Neuronal stem cell (in vitro differentiated cells): ENCODE results near the gene CCDC57.

Source experiments
- DNase-seq: peaks from one replicate; pipeline ENCODE4 v3.0.0-alpha.2; 2013; ENCODE audit warnings: low spot score
- H2AFZ ChIP-seq: one replicate; pipeline ENCODE4 v1.6.1; 2013; ENCODE audit warnings: mild to moderate bottlenecking, low read length, inconsistent platforms
- H2AK5ac ChIP-seq: 2 replicates; pipeline ENCODE4 v1.6.1; 2013; ENCODE audit warnings: low read depth, mild to moderate bottlenecking, inconsistent platforms, low read length, moderate library complexity, mixed read lengths
- H2BK120ac ChIP-seq: 2 replicates; pipeline ENCODE4 v1.6.1; 2013; ENCODE audit warnings: low read depth, mild to moderate bottlenecking, inconsistent platforms, low read length, moderate library complexity, mixed read lengths
- H2BK12ac ChIP-seq: one replicate; pipeline ENCODE4 v1.6.1; 2013; ENCODE audit warnings: low read length, inconsistent platforms
- H2BK15ac ChIP-seq: 2 replicates; pipeline ENCODE4 v1.6.1; 2013; ENCODE audit warnings: mild to moderate bottlenecking, low read length, inconsistent platforms, mixed read lengths
- H2BK5ac ChIP-seq: one replicate; pipeline ENCODE4 v1.6.1; 2013; ENCODE audit warnings: inconsistent platforms, mild to moderate bottlenecking, low read length, moderate library complexity
- H3K14ac ChIP-seq: one replicate; pipeline ENCODE4 v1.6.1; 2013; ENCODE audit warnings: low read length, inconsistent platforms
- H3K18ac ChIP-seq: 2 replicates; pipeline ENCODE4 v1.6.1; 2013; ENCODE audit warnings: low read length, inconsistent platforms
- H3K23ac ChIP-seq: 2 replicates; pipeline ENCODE4 v1.6.1; 2013; ENCODE audit warnings: low read depth, mild to moderate bottlenecking, mixed read lengths, low read length, inconsistent platforms; ENCODE audit not compliant: poor library complexity
- H3K27ac ChIP-seq: replicated peaks from 3 replicates; pipeline ENCODE4 v1.5.1; 2013; ENCODE audit warnings: low read length, inconsistent platforms
- H3K27me3 ChIP-seq, 3 experiments: 2 replicates each; pipeline ENCODE4 v1.6.1; 2013; ENCODE audit warnings: low read length in 3 of 3, mild to moderate bottlenecking in 2 of 3, inconsistent platforms in 1 of 3, low read depth in 1 of 3, mixed read lengths in 1 of 3, moderate library complexity in 1 of 3; ENCODE audit not compliant: control insufficient read depth in 3 of 3, insufficient read depth in 3 of 3
- H3K36me3 ChIP-seq, 2 donors: replicated peaks in 1 of 2; 2 replicates each; pipeline ENCODE4 v1.6.1; 2013; ENCODE audit warnings: low read length in 2 of 2; ENCODE audit not compliant: control insufficient read depth in 2 of 2, insufficient read depth in 2 of 2
- H3K4ac ChIP-seq: 2 replicates; pipeline ENCODE4 v1.6.1; 2013; ENCODE audit warnings: inconsistent platforms, mild to moderate bottlenecking, low read length, moderate library complexity
- H3K4me1 ChIP-seq, 2 donors: 1 replicate in 1 of 2; 2 replicates in 1 of 2; pipeline ENCODE4 v1.6.1; 2013; ENCODE audit warnings: low read length in 2 of 2, low read depth in 1 of 2; ENCODE audit not compliant: control insufficient read depth in 2 of 2, insufficient read depth in 1 of 2
- H3K4me2 ChIP-seq: one replicate; pipeline ENCODE4 v1.6.1; 2013; ENCODE audit warnings: mild to moderate bottlenecking, low read length, inconsistent platforms; ENCODE audit not compliant: insufficient read depth, poor library complexity, severe bottlenecking
- H3K4me3 ChIP-seq, 2 donors: 2 replicates each; pipeline ENCODE4 v1.5.1; 2013; ENCODE audit warnings: low read length in 2 of 2, mild to moderate bottlenecking in 2 of 2, inconsistent platforms in 1 of 2, moderate library complexity in 1 of 2
- H3K79me1 ChIP-seq: one replicate; pipeline ENCODE4 v1.6.1; 2013; ENCODE audit warnings: low read depth, mild to moderate bottlenecking, inconsistent platforms, low read length, moderate library complexity
- H3K9ac ChIP-seq: one replicate; pipeline ENCODE4 v1.6.1; 2013; ENCODE audit warnings: mild to moderate bottlenecking, low read depth, low read length, inconsistent platforms; ENCODE audit not compliant: poor library complexity
- H3K9me3 ChIP-seq, 2 donors: replicated peaks in 1 of 2; 2 replicates each; pipeline versions ENCODE3 to v1.6.1; 2013; ENCODE audit warnings: low read length in 2 of 2, mild to moderate bottlenecking in 2 of 2, inconsistent platforms in 1 of 2, low read depth in 1 of 2, mixed read lengths in 1 of 2, moderate library complexity in 1 of 2; ENCODE audit not compliant: control insufficient read depth in 2 of 2, insufficient read depth in 1 of 2
- H4K8ac ChIP-seq: one replicate; pipeline ENCODE4 v1.6.1; 2013; ENCODE audit warnings: low read depth, mild to moderate bottlenecking, inconsistent platforms, low read length, moderate library complexity
- H4K91ac ChIP-seq: one replicate; pipeline ENCODE4 v1.6.1; 2013; ENCODE audit warnings: low read length, low read depth, mild to moderate bottlenecking, inconsistent platforms; ENCODE audit not compliant: poor library complexity
- WGBS, 2 donors: extraction: QIAGEN DNeasy Blood & Tissue Kit; methylation state at CpG; one replicate each; pipeline ENCODE4 v1.1.7; 2013; ENCODE audit warnings: missing lambda C conversion rate in 2 of 2, mixed read lengths in 1 of 2; ENCODE audit not compliant: insufficient read length in 2 of 2, insufficient replicate concordance in 1 of 2; ENCODE audit errors: extremely low coverage in 2 of 2; 5-methylcytosine and 5-hydroxymethylcytosine counted together

Gene CCDC57

DNA sequence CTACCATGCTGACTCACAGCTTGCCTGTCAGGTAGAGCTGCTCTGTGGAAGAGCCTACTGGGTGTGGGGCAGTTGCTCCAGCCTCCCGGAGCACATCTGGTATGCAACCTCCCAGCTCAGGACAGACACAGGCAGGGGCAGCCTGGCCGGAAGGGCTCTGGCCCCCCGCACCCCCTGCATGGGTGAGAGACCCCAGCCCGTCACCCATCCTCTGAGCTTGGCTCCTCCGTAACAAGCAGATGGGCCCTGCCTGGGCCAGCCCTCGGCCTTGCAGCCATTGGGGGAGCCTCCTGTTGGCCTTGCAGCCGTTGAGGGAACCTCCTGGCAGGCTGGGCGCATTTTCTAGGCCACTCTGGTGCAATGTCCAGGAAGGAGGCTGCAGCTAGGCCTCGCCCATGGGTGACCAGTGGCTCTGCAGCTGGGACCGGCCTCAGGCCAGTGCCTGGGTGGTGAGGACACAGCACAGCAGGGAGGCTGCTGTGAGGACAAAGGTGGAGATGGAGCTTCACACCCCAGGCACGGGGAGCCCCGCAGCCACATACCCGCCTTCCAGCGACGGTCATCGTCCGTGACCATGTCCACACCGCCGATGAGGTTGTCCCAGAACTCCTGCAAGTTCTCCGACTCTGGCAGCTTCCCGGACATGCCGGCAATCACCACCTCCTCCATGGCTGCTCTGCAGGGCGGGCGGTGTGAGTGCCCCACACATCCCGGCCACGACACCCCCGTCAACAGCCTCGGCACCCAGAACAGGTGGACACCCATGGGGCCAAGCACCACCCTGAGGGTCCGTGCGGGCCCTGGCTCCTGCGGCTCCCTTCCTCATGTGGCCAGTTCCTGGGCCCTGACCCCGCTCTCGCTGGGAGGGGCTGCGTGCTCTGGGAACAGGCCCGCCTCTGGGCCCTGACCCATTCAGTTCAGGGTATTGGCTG, 116.6 kb downstream of the CCDC57 start:
- peaks cover 45 to 60% of the 10 kb centered on the region in 2 donors for H3K36me3 ChIP-seq
- WGBS, 2 donors = no CpG with 5 or more reads among the region's 35 CpGs
- peak overlapping the region; percentile 60 for H2BK5ac ChIP-seq
- no peak overlapping the region for H2BK12ac ChIP-seq
- H3K23ac ChIP-seq = peak overlapping the region; percentile 99
- peak overlapping the region; percentile 94 for H3K14ac ChIP-seq
- peak overlapping the region; percentile 94 for H2AK5ac ChIP-seq
- H4K91ac ChIP-seq = no peak overlapping the region
- no peak overlapping the region for H2AFZ ChIP-seq
- no peak overlapping the region for H3K4ac ChIP-seq
- H2BK120ac ChIP-seq = no peak overlapping the region
- H3K9me3 ChIP-seq = peaks cover 0 to 3% of the 10 kb centered on the region in 2 donors
- peak overlapping the region; percentile 98 for H3K9ac ChIP-seq
- H3K27ac ChIP-seq = no peak overlapping the region
- H3K4me1 ChIP-seq = peaks cover 29 to 31% of the 10 kb centered on the region in 2 donors
- peak overlapping the region; percentile 95 for H3K18ac ChIP-seq
- no peak for DNase-seq
- H3K4me3 ChIP-seq = peak overlapping the region; percentile 94 to 97
- peaks cover 48% of the 10 kb centered on the region for H3K79me1 ChIP-seq
- peak overlapping the region; percentile 87 for H3K4me2 ChIP-seq
- peak overlapping the region; percentile 58 for H2BK15ac ChIP-seq
- H4K8ac ChIP-seq = no peak overlapping the region
- no peaks in the 10 kb centered on the region for H3K27me3 ChIP-seq

- no peak overlapping the region for H2BK120ac ChIP-seq
- peak overlapping the region; percentile 75 for H3K14ac ChIP-seq
- peak overlapping the region; percentile 52 to 94 for H3K4me3 ChIP-seq
- H3K4me2 ChIP-seq = peak overlapping the region; percentile 87
- H3K4me1 ChIP-seq = peaks cover 25 to 31% of the 10 kb centered on the region in 2 donors
- no CpG with 5 or more reads among the region's 37 CpGs for WGBS, 2 donors
- no peak overlapping the region for H3K4ac ChIP-seq
- H2AK5ac ChIP-seq = no peak overlapping the region
- no peak overlapping the region for H2BK12ac ChIP-seq
- H4K91ac ChIP-seq = no peak overlapping the region
- H4K8ac ChIP-seq = no peak overlapping the region
- peaks cover 53 to 69% of the 10 kb centered on the region in 2 donors for H3K36me3 ChIP-seq
- H3K27ac ChIP-seq = no peak overlapping the region
- H3K23ac ChIP-seq = peak overlapping the region; percentile 99
- peak overlapping the region; percentile 60 for H2BK5ac ChIP-seq
- H3K79me1 ChIP-seq = peaks cover 48% of the 10 kb centered on the region
- peak overlapping the region; percentile 98 for H3K9ac ChIP-seq
- H3K18ac ChIP-seq = peak overlapping the region; percentile 95
- no peak overlapping the region for H2BK15ac ChIP-seq
- DNase-seq = no peak
- H3K27me3 ChIP-seq = no peaks in the 10 kb centered on the region
- no peak overlapping the region for H2AFZ ChIP-seq
- H3K9me3 ChIP-seq = no peaks in the 10 kb centered on the region
Measured at GRCh38 chr17:82094931-82095776, 117.5 kb downstream of the CCDC57 start.

GRCh38 chr17:82092995-82093751, 119.5 kb downstream of the CCDC57 start:
- H2BK12ac ChIP-seq = peak overlapping the region; percentile 41
- H3K9me3 ChIP-seq = no peaks in the 10 kb centered on the region
- H3K79me1 ChIP-seq = peaks cover 61% of the 10 kb centered on the region
- H3K23ac ChIP-seq = peak overlapping the region; percentile 96
- H3K18ac ChIP-seq = peak overlapping the region; percentile 48
- no peak overlapping the region for H3K27ac ChIP-seq
- peak overlapping the region; percentile 93 for H2BK5ac ChIP-seq
- H3K14ac ChIP-seq = peak overlapping the region; percentile 38
- H3K4me2 ChIP-seq = no peak overlapping the region
- H4K91ac ChIP-seq = no peak overlapping the region
- DNase-seq = no peak
- H3K9ac ChIP-seq = peak overlapping the region; percentile 70
- H3K4me3 ChIP-seq = peak overlapping the region in 1 of 2 donors; percentile 27
- no peak overlapping the region for H2BK15ac ChIP-seq
- WGBS, 2 donors = no CpG with 5 or more reads among the region's 40 CpGs
- no peak overlapping the region for H2BK120ac ChIP-seq
- H4K8ac ChIP-seq = no peak overlapping the region
- no peak overlapping the region for H2AK5ac ChIP-seq
- no peak overlapping the region for H3K4ac ChIP-seq
- H3K27me3 ChIP-seq = no peaks in the 10 kb centered on the region
- no peak overlapping the region for H2AFZ ChIP-seq
- H3K36me3 ChIP-seq = peaks cover 73 to 89% of the 10 kb centered on the region in 2 donors
- H3K4me1 ChIP-seq = peaks cover 13 to 23% of the 10 kb centered on the region in 2 donors
